T-helper 2 cell treated with Interferon-gamma antibody and Interleukin-4, amounts not matched to agents 100 ng/mL and 5 ng/mL, for 36 hours (primary cell): Measurements from ENCODE around the gene KLHDC7B. TPM values are rescaled to one million over a fixed set of nuclear protein-coding genes. Genes with fewer than 3 reads are reported as not detected.

Experiments used
- intact Hi-C: fragments of 100-400 bp; cut with micrococcal nuclease; formaldehyde crosslinking; loops from one replicate; pipeline ENCODE4 v1.15.1; 2023
- total RNA-seq: library from RNA; stranded (reverse); gene quantifications from 2 replicates; pipeline ENCODE4 v1.2.3, GENCODE V29; 2022

Gene KLHDC7B
- total RNA-seq, 1 donor from 2014 or later, result 5.3 TPM

- intact Hi-C loops, result no loop called here
Measured at GRCh38 chr22:50546326-50547262, 895 bp downstream of the KLHDC7B start.

- intact Hi-C loops, result no loop called here
Measured at GRCh38 chr22:50547263-50547985, 1.7 kb downstream of the KLHDC7B start.

GRCh38 chr22:50548040-50548920, 2.6 kb downstream of the KLHDC7B start:
- intact Hi-C loops, result no loop called here

- intact Hi-C loops, result no loop called here
Measured at GRCh38 chr22:50548921-50549790, 3.5 kb downstream of the KLHDC7B start.

GRCh38 chr22:50550395-50550794, 4.7 kb downstream of the KLHDC7B start:
- intact Hi-C loops, result no loop called here

- intact Hi-C loops, result no loop called here
Measured at GRCh38 chr22:50551160-50551752, 5.6 kb downstream of the KLHDC7B start.

- intact Hi-C loops, result no loop called here
Measured at GRCh38 chr22:50553310-50553709, 7.6 kb downstream of the KLHDC7B start.

- intact Hi-C loops, result no loop called here
Measured at GRCh38 chr22:50556703-50557102, 11.0 kb downstream of the KLHDC7B start.

GRCh38 chr22:50560034-50560433, 14.3 kb downstream of the KLHDC7B start:
- intact Hi-C loops, result loop anchor here (5.0 kb wide), 1 partner anchor 62 kb away; no protein-coding TSS in a partner anchor

GRCh38 chr22:50561401-50562358, 16.0 kb downstream of the KLHDC7B start:
- intact Hi-C loops, result loop anchor here (1.0 to 5.0 kb wide), 4 partner anchors 17 to 61 kb away; partner anchors contain the start of genes KLHDC7B and NCAPH2

- intact Hi-C loops, result loop anchor here (1.0 to 5.0 kb wide), 5 partner anchors 18 to 60 kb away; partner anchors contain the start of genes CHKB, KLHDC7B and NCAPH2
Measured at GRCh38 chr22:50562523-50563412, 17.1 kb downstream of the KLHDC7B start, which contains the start of gene SYCE3. Gene SYCE3 (minus strand): TSS chr22:50562919. CDS start chr22:50556405, 6,514 bp downstream.

- intact Hi-C loops, result loop anchor here (1.0 to 5.0 kb wide), 3 partner anchors 19 to 59 kb away; partner anchors contain the start of genes CHKB and KLHDC7B
Measured at GRCh38 chr22:50563413-50564160, 17.9 kb downstream of the KLHDC7B start.

GRCh38 chr22:50564289-50564688, 18.6 kb downstream of the KLHDC7B start:
- intact Hi-C loops, result loop anchor here (5.0 kb wide), 1 partner anchor 58 kb away; no protein-coding TSS in a partner anchor

GRCh38 chr22:50567721-50568252, 22.1 kb downstream of the KLHDC7B start:
- intact Hi-C loops, result no loop called here

GRCh38 chr22:50568626-50569025, 22.9 kb downstream of the KLHDC7B start:
- intact Hi-C loops, result no loop called here

- intact Hi-C loops, result no loop called here
Measured at GRCh38 chr22:50569041-50569459, 23.4 kb downstream of the KLHDC7B start.
